Activated gamma-delta T cell (primary cell): ENCODE results near the gene CAMK4.

Experiments used
- DNase-seq: peaks from one replicate; lab custom pipeline; 2025; lab: John Stamatoyannopoulos, UW

The CAMK4 gene

GRCh38 chr5:111532886-111533582 lies 308.9 kb downstream of the CAMK4 start:
- no peak for DNase-seq

GRCh38 chr5:111535879-111536549 lies 311.8 kb downstream of the CAMK4 start:
- DNase-seq = no peak

GRCh38 chr5:111537141-111538024 lies 313.2 kb downstream of the CAMK4 start:
- no peak for DNase-seq
